ENCODE results near the gene SLC9A3. TPM values are rescaled to one million over a fixed set of nuclear protein-coding genes. Genes with fewer than 3 reads are reported as not detected.

Gene SLC9A3

Small RNA genes within 50 kb of the gene (small RNA-seq; reads per million reads assigned to genes)
- gene MIR4456 (ENCODE audit: insufficient read depth), result not detected

Data from neuronal stem cell (in vitro differentiated cells).